HepG2 (cell line): ENCODE results near the gene OR2V2. TPM values are rescaled to one million over a fixed set of nuclear protein-coding genes. Genes with fewer than 3 reads are reported as not detected.

Source experiments
- ATAC-seq: fragments of 200-7000 bp; cut with Tn5 transposase; 3 replicates; pipeline ENCODE4 v1.9.1; 2020; ENCODE audit warnings: mild to moderate bottlenecking, moderate library complexity
- BruUV-seq: library from RNA; stranded (reverse); fragments of 400-500 nt; replicated peaks from 2 replicates; lab custom pipeline; 2021; lab: Mats Ljungman, UMichigan
- CTCF ChIA-PET: fragments of 300-600 bp; formaldehyde crosslinking; extraction: SDS; loops from one replicate; lab custom pipeline; 2021; ENCODE audit warnings: low total read pairs, inconsistent platforms, low intra/inter-chr PET ratio; lab: Yijun Ruan, JAX
- POLR2A ChIA-PET: fragments of 350-600 bp; sonication (Branson Sonifier 250); formaldehyde crosslinking; loops from one replicate; lab custom pipeline; 2020; ENCODE audit warnings: antibody characterized with exemption, inconsistent platforms; lab: Yijun Ruan, JAX
- DNase-seq: peaks from one replicate; pipeline ENCODE4 v3.0.0-alpha.2; 2015; ENCODE audit warnings: low spot score
- FAIRE-seq: peaks from 3 replicates; lab custom pipeline; 2011; peaks lifted over from hg19 to GRCh38; lab: Jason Lieb, UNC
- H2AFZ ChIP-seq: one replicate; pipeline ENCODE4 v1.6.1; 2011; ENCODE audit warnings: low read length, inconsistent platforms
- H3K27ac ChIP-seq: fragments of 300-600 bp; 3 replicates; pipeline ENCODE4 v1.8.0; 2011; ENCODE audit warnings: mixed run types, mild to moderate bottlenecking, mixed read lengths, low read length, inconsistent platforms; ENCODE audit not compliant: insufficient read depth; ENCODE audit errors: extremely low read length
- H3K27me3 ChIP-seq, 2 experiments: fragments of 200-600 bp in 1 of 2; 2 replicates in 1 of 2; 3 replicates in 1 of 2; pipeline versions ENCODE4 v1.6.0 to v1.8.0; 2011; ENCODE audit warnings: low read length in 2 of 2, mild to moderate bottlenecking in 2 of 2, moderate library complexity in 2 of 2, inconsistent platforms in 1 of 2; ENCODE audit not compliant: insufficient read depth in 2 of 2, control insufficient read depth in 1 of 2
- H3K36me3 ChIP-seq, 2 experiments: fragments of 200-600 bp in 1 of 2; replicated peaks in 1 of 2; 2 replicates in 1 of 2; 3 replicates in 1 of 2; pipeline versions ENCODE4 v1.5.1 to v1.8.0; 2011; ENCODE audit warnings: low read length in 2 of 2, inconsistent platforms in 1 of 2; ENCODE audit not compliant: insufficient read depth in 2 of 2, control insufficient read depth in 1 of 2
- H3K4me1 ChIP-seq: 2 replicates; pipeline ENCODE4 v1.5.1; 2012; ENCODE audit warnings: low read length, inconsistent platforms; ENCODE audit not compliant: insufficient read depth
- H3K4me2 ChIP-seq: 2 replicates; pipeline ENCODE4 v1.6.0; 2011; ENCODE audit warnings: low read depth, low read length, inconsistent platforms
- H3K4me3 ChIP-seq, 3 experiments: fragments of 200-600 bp in 1 of 3; sonication (generic), shearing (Covaris generic) in 1 of 3; replicated peaks in 1 of 3; 2 replicates each; pipeline ENCODE4 v1.5.1; 2011 to 2016; ENCODE audit warnings: low read length in 3 of 3, inconsistent platforms in 2 of 3, low read depth in 2 of 3, mild to moderate bottlenecking in 2 of 3, control low read depth in 1 of 3, mixed read lengths in 1 of 3; ENCODE audit not compliant: insufficient read depth in 1 of 3
- H3K79me2 ChIP-seq: one replicate; pipeline ENCODE4 v1.6.1; 2011; ENCODE audit warnings: low read length, inconsistent platforms; ENCODE audit not compliant: insufficient read depth
- H3K9ac ChIP-seq: 2 replicates; pipeline ENCODE4 v1.6.0; 2011; ENCODE audit warnings: mild to moderate bottlenecking, low read depth, low read length, inconsistent platforms; ENCODE audit not compliant: insufficient read depth
- H3K9me3 ChIP-seq: 2 replicates; pipeline ENCODE4 v1.5.1; 2012; ENCODE audit warnings: mild to moderate bottlenecking, low read length
- H4K20me1 ChIP-seq: 2 replicates; pipeline ENCODE4 v1.6.0; 2011; ENCODE audit warnings: inconsistent platforms, mild to moderate bottlenecking, low read length, moderate library complexity; ENCODE audit not compliant: insufficient read depth
- GTF3A ChIP-seq: sonication (generic); formaldehyde crosslinking; conservative IDR thresholded peaks from 2 replicates; pipeline ENCODE4 v1.4.0; 2020; ENCODE audit warnings: mild to moderate bottlenecking, missing genetic modification reagents
- KLF16 ChIP-seq, 2 experiments: sonication (generic) in 1 of 2; formaldehyde crosslinking in 1 of 2; IDR thresholded peaks; 2 replicates each; pipeline versions ENCODE4 v1.6.1 to v1.8.0; 2016 to 2023; ENCODE audit warnings: missing genetic modification reagents in 2 of 2, missing compliant biosample characterization in 1 of 2
- KLF9 ChIP-seq: IDR thresholded peaks from 2 replicates; pipeline ENCODE4 v1.6.1; 2016; ENCODE audit warnings: low read depth
- PAWR ChIP-seq: sonication (generic); formaldehyde crosslinking; IDR thresholded peaks from 2 replicates; pipeline ENCODE4 v1.4.0; 2020; ENCODE audit warnings: missing genetic modification reagents, mild to moderate bottlenecking, borderline replicate concordance
- RARA ChIP-seq: IDR thresholded peaks from 2 replicates; pipeline ENCODE4 v1.6.1; 2016; ENCODE audit warnings: missing genetic modification reagents, missing compliant biosample characterization
- TBX3 ChIP-seq: fragments of 450-650 bp; IDR thresholded peaks from 2 replicates; pipeline ENCODE4 v1.6.1; 2017; ENCODE audit warnings: antibody characterized with exemption, mild to moderate bottlenecking, inconsistent platforms, borderline replicate concordance
- ZKSCAN8 ChIP-seq: IDR thresholded peaks from 2 replicates; pipeline ENCODE4 v1.6.1; 2016; ENCODE audit warnings: borderline replicate concordance, missing genetic modification reagents, missing compliant biosample characterization
- ZNF207 ChIP-seq: fragments of 450-650 bp; IDR thresholded peaks from 2 replicates; pipeline ENCODE4 v1.6.1; 2016; ENCODE audit warnings: antibody characterized with exemption, borderline replicate concordance
- WGBS: methylation state at CpG from one replicate; pipeline ENCODE4 v1.1.6; 2017; ENCODE audit warnings: low lambda C conversion rate; 5-methylcytosine and 5-hydroxymethylcytosine counted together
- in situ Hi-C: cut with HindIII; loops from 2 replicates; pipeline ENCODE4 v1.10.0; 2017; ENCODE audit warnings: low pct_unique_long_range_greater_than_20kb; ENCODE audit not compliant: extremely low pct_ligation_motif_present
- intact Hi-C: fragments of 100-400 bp; cut with micrococcal nuclease; formaldehyde crosslinking; loops from one replicate; pipeline ENCODE4 v1.10.0; 2022; ENCODE audit not compliant: unreplicated experiment
- polyA plus RNA-seq, 8 experiments: library from polyadenylated mRNA; depleted of rRNA in 3 of 8; stranded (reverse) in 7 of 8; unstranded in 1 of 8; fragments of >200 nt; fragmentation: Illumina TruSeq in 4 of 8; extraction: Trizol in 4 of 8; gene quantifications; 2 replicates each; pipeline versions ENCODE4 v1.2.1 to v1.2.3, GENCODE V29; 2011 to 2016; ENCODE audit warnings: low read depth in 4 of 8, missing spikeins in 1 of 8, mixed read lengths in 1 of 8; ENCODE audit not compliant: insufficient read depth in 1 of 8
- total RNA-seq, 5 experiments: library from RNA; depleted of rRNA; stranded (reverse); fragments of >200 nt; fragmentation: Illumina TruSeq; extraction: Trizol; gene quantifications; 2 replicates each; pipeline ENCODE4 v1.2.3, GENCODE V29; 2016; ENCODE audit warnings: low read depth in 1 of 5
- TF ChIP-seq, protein P1 (sequence below): sonication (generic); formaldehyde crosslinking; IDR thresholded peaks from 2 replicates; pipeline ENCODE4 v1.4.0; 2020; ENCODE audit warnings: missing genetic modification reagents
- TF ChIP-seq, protein P2 (sequence below): sonication (generic); formaldehyde crosslinking; conservative IDR thresholded peaks from 2 replicates; pipeline ENCODE4 v1.8.0; 2022; ENCODE audit warnings: low read depth, missing genetic modification reagents

Gene OR2V2
- total and polyA plus RNA-seq, 2 of the 13 experiments (the other 11 are each of a cell fraction or from before 2014, with no cell fraction given): not detected

DNA sequence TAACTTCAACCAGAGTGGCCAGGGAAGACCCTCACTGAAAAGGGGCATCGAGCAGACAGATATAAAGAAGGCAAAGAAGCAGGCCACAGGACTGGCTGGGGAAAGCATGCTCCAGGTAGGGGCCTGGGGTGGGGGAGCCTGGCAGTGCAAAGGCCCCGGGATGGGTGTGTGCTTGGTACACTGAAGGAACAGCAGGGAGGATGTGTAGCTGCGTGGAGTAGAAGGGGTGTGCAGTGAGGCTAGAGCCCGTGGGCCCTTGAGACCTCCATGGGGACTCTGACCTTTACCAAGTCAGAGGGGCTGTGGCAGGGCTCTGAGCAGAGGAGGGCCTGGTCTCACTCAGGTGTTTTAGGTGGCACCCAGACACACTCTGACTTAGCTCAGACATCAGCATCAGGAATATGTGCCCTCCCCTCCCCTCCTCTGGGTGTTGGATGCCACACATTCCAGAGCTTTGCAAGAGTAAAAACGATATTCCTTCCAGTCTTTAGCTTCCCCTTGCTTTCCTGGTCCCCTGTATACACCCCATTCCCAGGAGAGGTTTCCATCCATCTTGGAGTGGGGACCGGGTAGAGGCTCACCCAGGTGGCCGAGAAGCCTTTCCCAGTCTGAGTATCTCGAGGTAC is 50.1 kb downstream of the OR2V2 start:
- Histone ChIP-seq H3K9me3 (no peaks in the 10 kb centered on the region), H3K27ac (no peak overlapping the region), H3K79me2 (no peaks in the 10 kb centered on the region), H3K27me3 (peaks cover 5 to 52% of the 10 kb centered on the region in 2 experiments), H2AFZ (no peak overlapping the region), H3K4me1 (peaks cover 34% of the 10 kb centered on the region), H4K20me1 (no peaks in the 10 kb centered on the region), H3K4me2 (no peak overlapping the region), H3K36me3 (no peaks in the 10 kb centered on the region), H3K9ac (no peak overlapping the region), H3K4me3 (no peak overlapping the region)
- DNase-seq (no peak), ATAC-seq (no peak), FAIRE-seq (no peak)
- TF ChIP-seq, protein P1, sequence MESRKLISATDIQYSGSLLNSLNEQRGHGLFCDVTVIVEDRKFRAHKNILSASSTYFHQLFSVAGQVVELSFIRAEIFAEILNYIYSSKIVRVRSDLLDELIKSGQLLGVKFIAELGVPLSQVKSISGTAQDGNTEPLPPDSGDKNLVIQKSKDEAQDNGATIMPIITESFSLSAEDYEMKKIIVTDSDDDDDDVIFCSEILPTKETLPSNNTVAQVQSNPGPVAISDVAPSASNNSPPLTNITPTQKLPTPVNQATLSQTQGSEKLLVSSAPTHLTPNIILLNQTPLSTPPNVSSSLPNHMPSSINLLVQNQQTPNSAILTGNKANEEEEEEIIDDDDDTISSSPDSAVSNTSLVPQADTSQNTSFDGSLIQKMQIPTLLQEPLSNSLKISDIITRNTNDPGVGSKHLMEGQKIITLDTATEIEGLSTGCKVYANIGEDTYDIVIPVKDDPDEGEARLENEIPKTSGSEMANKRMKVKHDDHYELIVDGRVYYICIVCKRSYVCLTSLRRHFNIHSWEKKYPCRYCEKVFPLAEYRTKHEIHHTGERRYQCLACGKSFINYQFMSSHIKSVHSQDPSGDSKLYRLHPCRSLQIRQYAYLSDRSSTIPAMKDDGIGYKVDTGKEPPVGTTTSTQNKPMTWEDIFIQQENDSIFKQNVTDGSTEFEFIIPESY: no peak
- TF ChIP-seq PAWR (CRISPR knock-in tag): no peak
- TF ChIP-seq TBX3: no peak
- no peak for TF ChIP-seq KLF16 (CRISPR knock-in tag; IDR thresholded peaks at IDR 0.05)
- TF ChIP-seq KLF9 (CRISPR knock-in tag): no peak
- TF ChIP-seq, protein P2, sequence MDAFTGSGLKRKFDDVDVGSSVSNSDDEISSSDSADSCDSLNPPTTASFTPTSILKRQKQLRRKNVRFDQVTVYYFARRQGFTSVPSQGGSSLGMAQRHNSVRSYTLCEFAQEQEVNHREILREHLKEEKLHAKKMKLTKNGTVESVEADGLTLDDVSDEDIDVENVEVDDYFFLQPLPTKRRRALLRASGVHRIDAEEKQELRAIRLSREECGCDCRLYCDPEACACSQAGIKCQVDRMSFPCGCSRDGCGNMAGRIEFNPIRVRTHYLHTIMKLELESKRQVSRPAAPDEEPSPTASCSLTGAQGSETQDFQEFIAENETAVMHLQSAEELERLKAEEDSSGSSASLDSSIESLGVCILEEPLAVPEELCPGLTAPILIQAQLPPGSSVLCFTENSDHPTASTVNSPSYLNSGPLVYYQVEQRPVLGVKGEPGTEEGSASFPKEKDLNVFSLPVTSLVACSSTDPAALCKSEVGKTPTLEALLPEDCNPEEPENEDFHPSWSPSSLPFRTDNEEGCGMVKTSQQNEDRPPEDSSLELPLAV (CRISPR knock-in tag): no peak
- TF ChIP-seq ZNF207: no peak
- TF ChIP-seq ZKSCAN8 (CRISPR knock-in tag): no peak
- no peak for TF ChIP-seq RARA (CRISPR knock-in tag)
- TF ChIP-seq GTF3A (CRISPR knock-in tag): no peak
- intact Hi-C loops: no loop called here
- 29% methylated on average over 7 of the region's 8 CpGs for WGBS
- POLR2A ChIA-PET: interaction anchor here (1.7 kb wide), 1 partner anchor 10 kb away, joined by 7 read pairs; no protein-coding TSS in a partner anchor
- CTCF ChIA-PET: no interaction called here
- in situ Hi-C loops: no loop called here
- no TSS peak for BruUV-seq
